HG02884 (cell line): ENCODE measurements around the gene DAGLA.
"Not testable (repeated sequence)": the region's sequence is repeated elsewhere in the genome, so short reads cannot be mapped to it uniquely, and the experiment has no call there.

Source experiments
- ATAC-seq: cut with Tn5 transposase; IDR thresholded peaks from one replicate; pipeline ENCODE4 v1.9.1; 2021; ENCODE audit warnings: mild to moderate bottlenecking, moderate library complexity; ENCODE audit not compliant: unreplicated experiment

DAGLA gene

DNA sequence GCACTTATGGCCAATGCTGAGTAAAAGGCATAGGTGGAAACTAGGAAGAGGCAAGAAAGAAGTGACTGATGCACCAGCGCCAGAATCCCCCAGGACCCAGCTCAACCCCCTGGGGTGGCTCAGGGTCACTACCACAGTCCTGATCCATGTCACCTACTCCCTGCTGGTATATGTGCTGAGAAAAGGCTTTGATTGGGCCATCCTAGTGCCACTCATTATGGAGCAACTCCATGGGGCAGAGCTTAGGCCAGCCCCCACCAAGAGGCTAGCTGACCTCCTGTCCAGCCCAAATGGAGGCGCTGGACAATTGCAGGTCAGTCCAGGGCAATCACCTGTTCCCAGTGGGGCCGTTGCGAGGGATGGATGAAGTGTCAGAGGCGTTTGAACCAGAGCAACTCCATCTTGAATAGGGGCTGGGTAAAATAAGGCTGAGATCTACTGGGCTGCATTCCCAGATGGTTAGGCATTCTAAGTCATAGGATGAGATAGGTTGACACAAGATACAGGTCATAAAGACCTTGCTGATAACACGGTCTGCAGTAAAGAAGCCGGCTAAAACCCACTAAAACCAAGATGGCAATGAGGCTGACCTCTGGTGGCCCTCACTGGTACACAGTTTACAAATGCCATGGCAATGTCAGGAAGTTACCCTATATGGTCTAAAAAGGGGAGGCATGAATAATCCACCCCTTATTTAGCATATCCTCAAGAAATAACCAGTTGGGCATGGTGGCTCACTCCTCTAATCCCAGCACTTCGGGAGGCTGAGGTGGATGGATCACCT is 20.6 kb upstream of the DAGLA start:
- ATAC-seq: no peak

DNA sequence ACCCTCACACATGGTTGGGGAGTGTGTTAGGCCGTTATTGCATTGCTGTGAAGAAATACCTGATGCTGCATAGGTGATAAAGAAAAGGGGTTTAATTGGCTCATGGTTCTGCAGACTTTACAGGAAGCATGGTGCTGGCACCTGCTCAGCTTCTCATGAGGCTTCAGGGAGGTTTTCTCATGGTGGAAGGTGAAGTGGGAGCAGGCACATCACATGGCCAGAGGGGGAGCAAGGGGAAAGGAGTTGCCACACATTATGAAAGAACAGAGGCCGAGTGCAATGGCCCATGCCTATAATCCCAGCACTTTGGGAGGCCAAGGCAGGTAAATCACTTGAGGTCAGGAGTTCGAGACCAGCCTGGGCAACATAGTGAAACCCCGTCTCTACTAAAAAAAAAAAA is 19.2 kb upstream of the DAGLA start:
- not testable (repeated sequence) for ATAC-seq

DNA sequence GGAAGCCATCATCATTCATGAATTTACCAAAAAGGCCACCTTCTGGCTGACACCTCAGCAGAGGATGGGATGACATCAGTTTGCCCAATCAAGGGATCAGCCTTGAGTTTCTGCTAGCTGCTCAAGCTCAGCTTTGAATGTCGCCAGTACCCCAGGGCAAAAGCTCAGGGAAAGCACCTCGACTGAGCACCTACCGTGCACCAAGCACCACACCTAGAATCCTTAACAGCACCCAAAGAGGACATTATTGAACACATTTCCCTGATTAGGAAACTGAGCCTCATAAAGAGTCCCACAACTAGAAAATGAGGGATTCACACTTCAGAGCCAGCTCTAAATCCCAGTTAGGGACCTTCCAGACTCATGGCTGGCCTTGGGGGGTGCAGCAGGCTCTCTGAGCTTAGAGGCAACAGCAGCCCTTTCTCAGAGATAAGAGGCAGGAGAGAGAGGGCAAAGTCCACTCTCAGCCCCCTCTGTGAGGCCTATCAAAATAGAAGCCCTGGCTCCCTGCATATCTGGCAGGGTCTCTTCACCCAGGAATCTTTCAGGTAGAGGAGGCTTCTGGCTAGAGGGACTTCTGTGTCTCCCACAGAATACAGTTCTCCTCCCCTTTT is 13.4 kb upstream of the DAGLA start:
- ATAC-seq: no peak

DNA sequence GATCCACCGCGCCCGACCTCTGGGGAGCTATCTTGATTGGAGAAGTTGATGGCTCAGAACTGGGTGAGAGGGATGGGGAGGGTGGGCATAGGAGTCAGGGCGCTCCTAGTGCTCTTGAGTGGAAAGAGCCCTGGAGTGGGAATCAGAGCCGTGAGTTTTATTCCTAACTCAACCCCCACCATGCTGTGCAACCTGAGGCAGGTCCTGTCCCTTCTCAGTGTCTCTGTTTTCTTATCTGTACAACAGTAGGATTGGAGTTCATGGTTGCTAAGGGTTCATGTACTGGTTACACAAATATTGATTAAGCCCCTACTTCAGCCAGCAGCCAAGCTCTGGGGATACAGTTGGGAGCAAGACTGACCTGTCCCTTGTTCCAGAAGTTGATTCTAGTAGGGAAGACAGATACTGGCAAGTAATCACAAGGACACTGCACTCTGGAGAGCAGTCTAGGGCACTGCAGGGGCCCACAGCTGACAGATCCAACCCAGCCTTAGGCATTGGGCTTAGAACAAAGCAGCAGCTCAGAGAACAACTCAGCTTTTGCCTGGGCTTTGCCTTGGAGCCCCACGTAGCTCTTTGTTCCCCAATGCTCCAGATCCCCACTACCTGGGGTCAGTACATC is 12.4 kb upstream of the DAGLA start:
- ATAC-seq: no peak

DNA sequence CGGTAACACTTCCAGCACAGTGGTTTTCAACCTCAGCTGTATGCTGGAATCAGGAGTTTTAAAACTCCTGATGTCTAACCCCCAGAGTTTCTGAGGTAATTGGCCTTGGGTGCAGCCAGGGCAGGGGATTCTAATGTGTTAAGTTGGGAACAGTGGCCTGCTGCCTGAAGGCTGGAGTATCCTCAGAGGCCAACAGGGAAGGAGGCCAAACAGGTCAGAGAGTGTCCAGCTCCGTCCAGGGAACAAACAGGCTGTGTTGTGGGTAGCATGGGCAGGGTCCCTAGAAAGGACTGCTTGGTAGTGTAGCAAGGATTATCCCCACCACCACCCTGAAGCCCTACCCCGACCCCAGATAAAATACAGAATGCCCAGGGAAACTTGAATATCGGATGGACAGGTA is 10.8 kb upstream of the DAGLA start:
- no peak for ATAC-seq

DNA sequence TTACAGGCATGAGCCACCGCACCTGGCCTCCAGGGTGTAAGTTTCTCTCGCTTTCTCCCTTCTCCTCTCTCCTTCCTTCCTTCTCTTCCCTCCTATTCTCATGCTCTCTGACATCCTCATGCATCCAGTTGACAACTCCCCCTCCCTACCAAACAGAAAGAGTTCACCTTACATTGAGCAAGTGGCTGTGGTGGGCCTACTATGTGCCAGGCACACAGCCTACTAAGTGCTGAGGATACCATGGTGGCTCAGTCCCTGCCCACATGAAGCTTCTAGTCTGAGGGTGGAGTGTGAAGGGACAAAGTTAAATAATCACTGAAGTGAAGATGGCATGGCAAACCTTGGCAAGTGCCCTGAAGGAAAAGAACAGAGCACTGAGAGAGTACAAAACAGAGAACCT is 9.6 kb upstream of the DAGLA start:
- no peak for ATAC-seq

DNA sequence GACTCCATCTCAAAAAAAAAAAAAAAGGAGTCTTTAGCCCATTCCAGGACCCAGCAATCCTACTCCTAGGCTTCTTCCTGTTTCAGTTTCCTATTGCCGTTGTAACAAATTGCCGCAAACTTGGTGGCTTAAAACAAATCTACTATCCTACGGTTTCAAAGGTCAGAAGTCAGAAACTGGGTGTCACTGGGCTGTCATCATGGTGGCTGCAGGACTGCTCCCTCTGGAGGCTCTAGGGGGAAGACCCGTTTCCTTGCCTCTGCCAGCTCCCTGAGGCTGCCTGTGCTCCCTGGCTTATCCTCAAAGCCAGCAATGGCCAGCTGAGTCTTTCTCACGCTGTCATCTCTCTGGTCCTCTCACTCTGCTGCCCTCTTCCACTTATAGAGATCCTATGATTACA is 8.7 kb upstream of the DAGLA start:
- ATAC-seq: no peak

DNA sequence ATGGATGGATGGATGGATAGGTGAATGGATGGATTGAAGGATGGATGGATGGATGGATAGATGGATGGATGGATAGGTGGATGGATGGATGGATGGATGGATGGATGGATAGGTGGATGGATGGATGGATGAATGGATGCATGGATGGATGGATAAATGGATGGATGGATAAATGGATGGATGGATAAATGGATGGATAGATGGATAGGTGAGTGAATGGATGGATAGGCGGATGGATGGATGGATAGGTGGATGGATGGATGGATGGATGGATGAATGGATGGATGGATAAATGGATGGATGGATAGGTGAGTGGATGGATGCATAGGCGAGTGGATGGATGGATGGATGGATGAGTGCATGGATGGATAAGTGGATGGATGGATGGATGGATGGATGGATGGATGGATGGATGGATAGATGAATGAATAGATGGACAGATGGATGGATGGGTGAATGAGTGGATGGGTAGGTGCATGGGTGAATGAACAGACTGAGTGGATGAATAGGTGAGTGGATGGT is 6.2 kb upstream of the DAGLA start:
- ATAC-seq: not testable (repeated sequence)

DNA sequence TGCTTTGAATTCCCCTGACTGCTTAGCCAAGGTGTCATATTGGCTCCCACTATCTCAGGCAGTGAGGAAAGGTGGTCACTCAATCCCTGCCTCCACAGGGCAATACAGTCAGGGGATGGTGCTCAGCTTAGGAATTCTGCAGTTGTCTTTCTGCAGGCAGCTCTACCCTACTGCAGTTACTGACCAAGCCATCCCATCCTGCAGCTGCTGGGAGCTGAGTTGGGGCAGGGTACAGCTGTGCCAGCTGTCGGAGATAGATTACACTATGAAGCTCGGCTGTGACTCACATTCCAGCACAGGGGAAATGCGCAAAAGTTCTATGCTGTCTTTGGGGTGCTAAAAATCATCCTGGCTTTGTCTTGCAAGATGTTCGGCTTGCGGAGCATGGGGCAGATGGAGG is 4.4 kb upstream of the DAGLA start:
- ATAC-seq: no peak

DNA sequence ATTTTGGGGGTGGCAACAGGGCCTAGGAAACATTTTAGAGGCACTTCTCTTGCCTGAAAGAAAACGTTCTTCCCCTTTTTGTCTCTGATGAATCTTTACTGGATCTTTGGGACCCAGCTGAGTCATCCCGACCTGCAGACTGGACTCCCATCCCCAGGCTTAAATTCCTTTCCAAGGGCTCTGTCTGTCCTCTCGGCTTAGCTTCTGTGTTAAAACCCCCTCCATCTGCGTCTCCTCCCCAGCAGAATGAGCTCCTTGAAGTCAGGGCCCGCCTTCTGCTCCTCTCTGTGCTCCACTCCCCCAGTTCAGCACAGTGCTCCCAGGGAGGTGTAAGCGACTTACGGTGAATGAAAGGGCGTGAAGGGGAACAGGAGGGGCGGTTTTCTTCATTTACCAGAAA is 895 bp upstream of the DAGLA start:
- no peak for ATAC-seq

DNA sequence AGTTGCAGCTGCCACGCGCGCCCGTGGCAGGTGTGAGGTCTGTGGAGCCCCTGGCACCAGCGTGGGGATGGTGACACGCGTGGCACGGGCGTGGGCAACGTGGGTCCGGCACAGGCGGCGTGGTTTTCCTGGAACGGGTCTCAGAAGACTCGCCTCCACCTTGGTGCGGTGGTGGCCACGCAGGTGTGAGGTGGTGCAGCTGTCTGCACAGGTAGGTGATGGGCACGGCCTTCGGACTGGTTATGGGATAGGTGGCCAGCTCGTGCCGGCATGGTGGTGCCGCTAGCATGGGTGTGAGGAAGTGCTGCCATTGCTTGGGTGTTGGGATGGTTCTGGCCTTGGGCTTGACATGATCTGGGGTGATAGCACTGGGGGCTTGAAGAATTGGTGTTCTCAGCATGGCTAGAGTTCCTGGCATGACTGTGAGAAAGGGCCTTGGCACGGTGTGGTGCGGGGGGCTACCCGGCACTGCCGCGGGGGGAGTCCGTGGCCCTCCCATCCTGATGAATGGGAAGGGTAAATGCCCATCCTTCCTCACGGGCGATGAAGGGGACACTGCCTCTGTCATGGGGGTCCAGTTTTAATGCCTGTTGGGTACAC is 531 bp downstream of the DAGLA start:
- ATAC-seq: no peak

DNA sequence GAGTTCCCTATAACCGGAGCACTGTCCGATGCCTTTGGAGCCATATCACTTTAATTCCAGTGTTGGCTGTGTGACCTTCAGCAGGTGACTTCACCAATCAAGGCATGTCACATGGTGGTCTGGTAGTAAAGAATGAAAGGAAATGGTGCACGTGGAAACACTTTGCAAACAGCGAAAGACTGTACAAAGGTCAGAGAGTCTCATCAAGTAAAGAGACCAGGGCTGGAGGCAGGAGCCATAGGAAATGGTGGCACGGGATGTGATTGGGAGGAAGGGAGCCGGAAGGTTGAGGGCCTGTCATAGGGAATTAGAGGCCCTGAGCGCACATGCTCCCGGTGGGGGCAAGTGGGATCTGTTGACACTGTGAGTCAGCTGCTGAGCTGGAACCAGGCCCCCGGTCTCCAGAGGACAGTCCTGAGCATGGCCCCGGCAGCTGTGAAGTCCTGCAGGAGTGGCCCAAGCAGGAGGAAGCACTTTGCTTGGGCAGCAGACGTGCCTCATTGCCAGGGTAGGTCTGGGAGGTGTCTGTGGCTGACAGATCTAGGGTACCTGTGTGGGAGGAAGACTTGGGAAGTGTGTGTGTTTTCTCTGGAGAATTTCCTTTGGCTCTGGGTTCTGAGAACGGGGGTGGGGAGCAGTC is 2.0 kb downstream of the DAGLA start:
- ATAC-seq: no peak

DNA sequence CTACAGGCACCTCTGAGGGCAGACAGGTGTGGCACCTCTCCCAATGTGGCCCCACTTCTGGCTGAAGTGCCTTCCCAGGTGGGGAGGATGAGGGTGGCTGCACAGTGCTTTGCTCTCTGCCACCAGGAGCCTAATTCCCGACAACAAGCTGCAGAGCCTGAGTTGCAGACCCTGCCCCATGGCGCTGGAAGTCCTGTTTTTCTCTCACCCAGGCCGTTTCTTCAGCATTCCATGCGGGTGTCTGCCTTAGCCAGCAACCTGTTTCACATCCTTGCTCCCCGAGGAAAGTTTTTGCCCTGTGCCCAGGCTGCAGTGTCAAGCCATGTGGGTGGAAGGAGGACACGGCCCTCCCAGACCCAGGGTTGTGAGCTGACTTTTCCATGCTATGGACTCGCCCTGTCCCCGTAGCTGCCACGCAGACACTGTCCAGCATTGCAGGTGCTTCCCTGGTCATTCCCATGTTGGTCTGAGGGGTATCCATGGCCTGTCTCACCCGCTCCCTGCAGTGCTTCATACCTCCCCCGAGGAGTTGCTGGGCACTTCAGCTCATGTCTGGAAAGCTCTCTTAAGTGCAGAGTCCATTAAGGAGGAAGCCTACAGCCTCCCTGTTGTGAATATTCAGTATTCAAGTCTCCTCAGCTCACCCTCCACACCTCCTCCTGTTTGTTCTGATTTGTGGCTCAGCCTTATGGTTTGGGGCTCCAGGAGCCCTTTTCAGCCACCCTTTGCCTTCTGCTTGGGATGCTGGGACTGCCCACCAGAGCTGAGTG is 2.9 kb downstream of the DAGLA start:
- no peak for ATAC-seq

DNA sequence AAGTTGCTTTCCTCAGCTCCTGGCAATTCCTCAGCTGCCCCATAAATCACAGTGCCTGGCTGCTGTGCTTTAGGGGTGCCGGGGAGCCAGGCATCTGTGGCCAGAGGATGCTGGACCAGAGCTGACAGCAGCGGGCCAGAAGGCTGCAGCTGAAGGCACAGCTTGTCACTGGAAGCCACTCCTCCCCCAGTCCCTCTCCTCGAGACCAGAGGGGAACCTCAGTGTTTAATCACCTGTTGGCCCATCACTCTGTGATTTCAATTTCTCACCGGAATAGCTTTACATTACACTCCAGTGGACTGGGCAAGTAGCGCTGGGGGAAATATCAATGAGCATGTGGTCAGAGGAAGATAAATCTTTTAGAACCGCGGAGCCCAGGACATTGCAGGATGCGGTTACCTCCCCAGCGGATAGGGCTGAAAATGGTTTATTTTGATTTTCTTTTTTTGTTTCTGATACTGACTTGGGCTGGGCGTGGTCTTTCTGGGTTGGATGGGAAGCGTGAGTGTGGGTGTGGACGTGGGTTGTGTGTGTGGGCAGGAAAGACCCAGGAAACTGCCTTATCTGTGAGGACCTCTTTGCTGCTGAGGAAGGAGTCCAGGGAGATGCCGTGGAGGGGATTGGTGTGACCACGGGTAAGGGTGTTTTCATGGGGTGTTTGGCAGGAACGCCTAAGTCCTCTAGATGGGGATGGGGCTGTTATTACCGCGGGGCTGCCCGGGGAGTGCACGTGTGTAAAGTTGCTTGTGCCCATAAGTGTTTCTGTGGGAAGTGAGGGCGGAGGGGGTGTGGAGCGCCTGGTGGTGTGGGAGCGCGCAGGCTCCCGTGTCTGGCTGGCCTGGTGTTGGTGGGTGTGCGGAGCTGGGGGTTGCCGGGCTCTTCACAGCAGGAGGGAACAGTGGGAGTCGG is 4.0 kb downstream of the DAGLA start:
- ATAC-seq: no peak

DNA sequence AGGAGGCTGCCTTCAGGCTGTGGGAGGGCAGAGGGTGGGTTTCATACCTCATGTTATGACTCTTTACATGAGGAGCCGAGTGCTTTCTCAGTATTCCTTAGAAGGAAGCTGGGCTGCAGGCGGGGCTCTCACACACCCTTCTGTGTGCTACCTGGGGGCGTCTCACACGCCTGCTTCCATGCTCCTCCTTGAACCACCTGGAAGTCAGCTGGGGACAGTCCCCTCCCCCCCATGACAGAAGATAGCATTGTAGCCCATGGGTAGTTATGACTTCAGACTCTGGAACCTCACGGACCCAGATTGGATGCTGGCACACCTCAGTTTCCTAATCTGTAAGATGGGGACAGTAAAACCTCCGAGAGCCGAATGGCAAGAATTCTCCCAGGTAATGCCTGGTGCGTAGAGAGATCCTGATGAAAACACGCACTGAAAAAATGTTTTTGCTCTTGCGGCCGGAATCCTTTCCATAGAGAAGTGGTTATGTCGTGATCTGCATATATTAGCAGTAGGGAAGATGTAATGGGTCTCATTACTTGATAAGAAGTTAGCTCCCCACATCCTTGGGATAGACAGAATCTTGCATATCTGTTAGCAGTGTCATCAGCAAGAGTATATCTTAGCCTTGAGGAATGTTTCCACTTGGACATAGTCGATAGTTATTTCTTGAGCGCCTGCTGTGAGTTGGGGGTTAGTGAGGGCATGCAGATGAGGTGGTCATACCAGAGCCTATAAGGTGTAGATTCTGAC is 4.9 kb downstream of the DAGLA start:
- ATAC-seq: no peak

DNA sequence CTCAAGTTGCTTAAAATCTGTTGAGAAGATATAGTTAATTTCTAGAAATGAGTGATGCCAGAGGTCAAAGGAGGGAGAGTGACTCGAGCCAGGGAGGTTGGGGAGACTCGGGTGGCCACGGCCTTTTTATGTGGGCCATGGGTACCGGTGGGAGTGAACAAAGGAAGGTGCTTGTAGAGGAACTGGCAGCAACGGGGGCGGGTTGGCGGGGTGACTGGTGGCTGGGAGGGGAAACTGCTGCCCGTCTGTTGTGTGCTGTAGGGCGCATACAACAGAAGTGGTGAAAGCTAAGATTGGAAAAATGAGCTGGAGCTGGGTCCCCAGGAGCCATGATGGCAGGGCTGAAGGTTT is 5.4 kb downstream of the DAGLA start:
- no peak for ATAC-seq

DNA sequence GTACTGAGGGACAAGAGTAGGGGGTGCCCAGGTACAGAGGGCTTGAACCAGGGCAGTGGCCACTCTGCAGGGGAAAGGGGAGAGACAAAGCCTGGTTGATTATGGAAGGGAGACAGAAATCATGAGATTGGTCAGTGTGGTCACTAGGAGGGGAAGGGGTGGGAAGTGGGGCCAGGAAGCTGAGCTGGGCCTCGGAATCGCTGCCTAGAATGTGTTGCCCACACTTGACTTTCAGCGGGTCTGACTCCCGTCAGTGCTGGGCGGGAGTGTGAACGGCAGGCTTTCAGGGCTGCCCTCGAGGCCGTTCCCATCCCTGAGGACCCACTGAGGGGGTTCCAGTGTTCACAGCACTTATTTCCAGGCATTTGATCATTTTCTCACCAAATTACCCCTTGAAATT is 5.9 kb downstream of the DAGLA start:
- ATAC-seq: no peak

DNA sequence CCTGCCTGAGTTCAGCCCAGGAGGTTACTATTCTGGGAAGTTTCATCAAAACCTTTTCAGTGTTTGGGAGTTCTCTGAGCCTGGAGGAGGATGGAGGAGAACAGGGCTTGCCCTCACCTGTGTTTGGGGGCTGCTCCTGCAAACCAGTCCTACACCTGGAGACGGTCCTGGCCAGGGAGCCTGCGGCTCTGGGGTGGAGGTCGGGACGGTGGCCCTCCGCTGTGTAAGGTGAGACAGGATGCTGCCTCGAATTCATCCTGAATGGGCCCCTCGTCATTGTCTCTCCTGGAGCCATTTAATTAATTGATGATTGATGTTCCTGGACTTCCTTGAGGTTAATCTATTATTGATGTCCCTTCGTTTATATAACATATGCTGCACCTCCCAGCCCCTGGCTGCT is 6.3 kb downstream of the DAGLA start:
- no peak for ATAC-seq

DNA sequence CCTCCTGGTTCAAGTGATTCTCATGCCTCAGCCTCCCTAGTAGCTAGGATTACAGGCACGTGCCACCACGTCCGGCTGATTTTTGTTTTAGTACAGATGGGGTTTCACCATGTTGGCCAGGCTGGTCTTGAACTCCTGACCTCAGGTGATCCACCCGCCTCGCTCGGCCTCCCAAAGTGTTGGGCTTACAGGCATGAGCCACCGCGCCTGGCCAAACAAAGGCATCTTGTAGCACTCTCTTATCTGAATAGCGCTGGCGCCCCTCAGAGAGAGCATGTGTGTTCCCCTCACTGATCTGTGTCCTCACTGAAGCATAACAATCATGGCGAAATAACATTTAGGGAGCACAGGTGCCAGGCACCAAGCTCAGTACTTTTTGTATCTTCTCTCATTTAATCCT is 7.2 kb downstream of the DAGLA start:
- ATAC-seq: no peak
